ENCODE measurements around the gene CDH4.

GRCh38 chr20:61599061-61599531 is 347.0 kb downstream of the CDH4 start:
- TF ChIP-seq CTCF (IDR thresholded peaks at IDR 0.05; ENCODE audit: borderline replicate concordance, extremely low read depth, low read length, poor library complexity, severe bottlenecking) (peak; percentile 41), EZH2 (IDR thresholded peaks at IDR 0.05; ENCODE audit: borderline replicate concordance, low read depth, low read length, severe bottlenecking) (no peak)
